GM06990 (cell line): ENCODE data around the gene ERC1.

Source experiments
- DNase-seq: peaks from one replicate; pipeline ENCODE4 v3.0.0-alpha.2; 2011; ENCODE audit not compliant: insufficient read length; ENCODE audit errors: extremely low read depth
- H3K27me3 ChIP-seq: replicated peaks from 2 replicates; pipeline ENCODE4 v1.6.0; 2011; ENCODE audit warnings: low read length; ENCODE audit not compliant: control insufficient read depth, insufficient read depth
- H3K36me3 ChIP-seq: 2 replicates; pipeline ENCODE4 v1.5.1; 2011; ENCODE audit warnings: low read length; ENCODE audit not compliant: control insufficient read depth, insufficient read depth
- H3K4me3 ChIP-seq: replicated peaks from 2 replicates; pipeline ENCODE4 v1.5.1; 2011; ENCODE audit warnings: low read depth, mild to moderate bottlenecking, control low read depth, low read length
- TF ChIP-seq, protein P1 (sequence below): IDR thresholded peaks from 2 replicates; pipeline ENCODE4 v1.5.1; 2011; ENCODE audit warnings: low read length, control low read depth, mild to moderate bottlenecking, inconsistent platforms; ENCODE audit not compliant: insufficient read depth, poor library complexity, severe bottlenecking

ERC1 gene

GRCh38 chr12:1083151-1083888 is 92.3 kb downstream of the ERC1 start:
- DNase-seq: no peak
- H3K36me3 ChIP-seq: no peaks in the 10 kb centered on the region
- no peak overlapping the region for H3K4me3 ChIP-seq
- no peaks in the 10 kb centered on the region for H3K27me3 ChIP-seq
- TF ChIP-seq, protein P1, sequence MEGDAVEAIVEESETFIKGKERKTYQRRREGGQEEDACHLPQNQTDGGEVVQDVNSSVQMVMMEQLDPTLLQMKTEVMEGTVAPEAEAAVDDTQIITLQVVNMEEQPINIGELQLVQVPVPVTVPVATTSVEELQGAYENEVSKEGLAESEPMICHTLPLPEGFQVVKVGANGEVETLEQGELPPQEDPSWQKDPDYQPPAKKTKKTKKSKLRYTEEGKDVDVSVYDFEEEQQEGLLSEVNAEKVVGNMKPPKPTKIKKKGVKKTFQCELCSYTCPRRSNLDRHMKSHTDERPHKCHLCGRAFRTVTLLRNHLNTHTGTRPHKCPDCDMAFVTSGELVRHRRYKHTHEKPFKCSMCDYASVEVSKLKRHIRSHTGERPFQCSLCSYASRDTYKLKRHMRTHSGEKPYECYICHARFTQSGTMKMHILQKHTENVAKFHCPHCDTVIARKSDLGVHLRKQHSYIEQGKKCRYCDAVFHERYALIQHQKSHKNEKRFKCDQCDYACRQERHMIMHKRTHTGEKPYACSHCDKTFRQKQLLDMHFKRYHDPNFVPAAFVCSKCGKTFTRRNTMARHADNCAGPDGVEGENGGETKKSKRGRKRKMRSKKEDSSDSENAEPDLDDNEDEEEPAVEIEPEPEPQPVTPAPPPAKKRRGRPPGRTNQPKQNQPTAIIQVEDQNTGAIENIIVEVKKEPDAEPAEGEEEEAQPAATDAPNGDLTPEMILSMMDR: no peak

GRCh38 chr12:1083889-1084262 is 92.9 kb downstream of the ERC1 start:
- DNase-seq: no peak

DNA sequence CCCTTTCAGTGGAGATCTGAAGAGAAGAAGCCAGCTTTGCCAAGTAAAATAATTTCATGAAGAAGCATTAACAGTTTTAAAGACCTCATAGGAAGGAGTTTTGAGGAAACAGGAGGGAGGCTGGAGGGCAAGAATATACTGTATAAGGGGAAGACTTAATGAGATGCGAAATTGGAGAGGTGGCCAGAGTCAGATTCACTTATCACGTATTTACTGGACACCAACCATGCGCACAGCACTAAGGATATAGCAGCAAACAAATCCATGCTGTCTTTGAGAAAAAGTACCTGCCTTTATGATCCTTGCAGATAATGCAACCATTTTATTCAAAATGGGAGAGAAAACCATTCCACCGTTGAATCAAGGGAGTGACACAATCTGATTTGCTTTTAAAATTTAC is 100.3 kb downstream of the ERC1 start:
- Histone ChIP-seq H3K4me3 (no peak overlapping the region), H3K36me3 (no peaks in the 10 kb centered on the region), H3K27me3 (no peaks in the 10 kb centered on the region)
- TF ChIP-seq, protein P1: no peak
- DNase-seq: no peak

More at GRCh38 chr12:1083889-1084262, 92.9 kb downstream of the ERC1 start:
- TF ChIP-seq, protein P1: no peak
- Histone ChIP-seq H3K4me3 (no peak overlapping the region), H3K36me3 (no peaks in the 10 kb centered on the region), H3K27me3 (no peaks in the 10 kb centered on the region)

- TF ChIP-seq, protein P1: peak; percentile 69
- Histone ChIP-seq H3K4me3 (no peak overlapping the region), H3K36me3 (no peaks in the 10 kb centered on the region), H3K27me3 (no peaks in the 10 kb centered on the region)
- DNase-seq: peak; percentile 48
These were observed 102.2 kb downstream of the ERC1 start for GRCh38 chr12:1093166-1093751.

- Histone ChIP-seq H3K36me3 (no peaks in the 10 kb centered on the region), H3K4me3 (no peak overlapping the region), H3K27me3 (no peaks in the 10 kb centered on the region)
- DNase-seq: peak; percentile 47
- TF ChIP-seq, protein P1: no peak
These were observed 103.7 kb downstream of the ERC1 start for GRCh38 chr12:1094714-1095113.
